CD4-positive, alpha-beta memory T cell (primary cell): ENCODE measurements around the gene CACNA2D1. TPM values are rescaled to one million over a fixed set of nuclear protein-coding genes. Genes with fewer than 3 reads are reported as not detected.
"Not testable (repeated sequence)": the region's sequence is repeated elsewhere in the genome, so short reads cannot be mapped to it uniquely, and the experiment has no call there.

ENCODE experiments used
- CTCF ChIA-PET: fragments of 350-600 bp; sonication (Branson Sonifier 250); formaldehyde crosslinking; loops from one replicate; lab custom pipeline; 2021; ENCODE audit warnings: inconsistent platforms; ENCODE audit not compliant: partially characterized antibody; lab: Charles Lee
- POLR2A ChIA-PET: fragments of 350-600 bp; sonication (Branson Sonifier 250); formaldehyde crosslinking; loops from one replicate; lab custom pipeline; 2021; ENCODE audit not compliant: partially characterized antibody; lab: Charles Lee
- DNase-seq, 5 donors: peaks; one replicate each; pipeline versions ENCODE4 v3.0.0 to v3.0.0-alpha.2; 2020 to 2022; ENCODE audit warnings: mixed read lengths in 1 of 5
- H3K27ac ChIP-seq: one replicate; pipeline ENCODE4 v1.7.0; 2013; ENCODE audit warnings: low read depth, low read length
- H3K27me3 ChIP-seq: 2 replicates; pipeline ENCODE4 v1.7.0; 2013; ENCODE audit warnings: mild to moderate bottlenecking, low read length, moderate library complexity; ENCODE audit not compliant: insufficient read depth
- H3K36me3 ChIP-seq: 2 replicates; pipeline ENCODE4 v1.7.0; 2013; ENCODE audit warnings: mild to moderate bottlenecking, low read length, moderate library complexity; ENCODE audit not compliant: insufficient read depth
- H3K4me1 ChIP-seq: 2 replicates; pipeline ENCODE4 v1.7.0; 2013; ENCODE audit warnings: mild to moderate bottlenecking, low read length, moderate library complexity; ENCODE audit not compliant: insufficient read depth
- H3K4me3 ChIP-seq, 2 donors: one replicate each; pipeline ENCODE4 v1.7.0; 2013; ENCODE audit warnings: low read length in 2 of 2, mild to moderate bottlenecking in 1 of 2
- H3K9me3 ChIP-seq, 2 donors: one replicate each; pipeline ENCODE4 v1.7.0; 2013; ENCODE audit warnings: low read length in 2 of 2, control low read depth in 1 of 2; ENCODE audit not compliant: control insufficient read depth in 1 of 2
- H3K27ac Mint-ChIP-seq, 7 donors: one replicate each; pipeline ENCODE4 v1.8.0; 2020 to 2021; ENCODE audit warnings: mixed read lengths in 7 of 7, mild to moderate bottlenecking in 6 of 7, inconsistent platforms in 3 of 7, moderate library complexity in 3 of 7
- H3K27me3 Mint-ChIP-seq, 2 donors: one replicate each; pipeline ENCODE4 v1.8.0; 2020 to 2021; ENCODE audit warnings: mixed read lengths in 2 of 2
- H3K36me3 Mint-ChIP-seq, 2 donors: one replicate each; pipeline ENCODE4 v1.8.0; 2020 to 2021; ENCODE audit warnings: mixed read lengths in 2 of 2, inconsistent platforms in 1 of 2, mild to moderate bottlenecking in 1 of 2
- H3K4me1 Mint-ChIP-seq, 4 donors: one replicate each; pipeline ENCODE4 v1.8.0; 2020 to 2021; ENCODE audit warnings: mixed read lengths in 4 of 4, mild to moderate bottlenecking in 1 of 4
- H3K4me3 Mint-ChIP-seq, 8 donors: one replicate each; pipeline ENCODE4 v1.8.0; 2020 to 2021; ENCODE audit warnings: mixed read lengths in 8 of 8, mild to moderate bottlenecking in 7 of 8, moderate library complexity in 6 of 8, inconsistent platforms in 3 of 8
- H3K9me3 Mint-ChIP-seq, 8 donors: one replicate each; pipeline ENCODE4 v1.8.0; 2020 to 2021; ENCODE audit warnings: mixed read lengths in 8 of 8, mild to moderate bottlenecking in 5 of 8, inconsistent platforms in 3 of 8, moderate library complexity in 1 of 8
- intact Hi-C: fragments of 100-400 bp; cut with micrococcal nuclease; formaldehyde crosslinking; loops from one replicate; pipeline ENCODE4 v1.15.1; 2023
- polyA plus RNA-seq, 2 donors: library from polyadenylated mRNA; unstranded; fragments of 300-500 nt; fragmentation: Illumina TruSeq; gene quantifications; one replicate each; pipeline ENCODE4 v1.2.3, GENCODE V29; 2021
- total RNA-seq, 2 experiments: library from RNA; stranded (reverse); gene quantifications; one replicate each; pipeline ENCODE4 v1.2.3, GENCODE V29; 2021

CACNA2D1 gene
- total and polyA plus RNA-seq, 4 experiments from 2014 or later: not detected

DNA sequence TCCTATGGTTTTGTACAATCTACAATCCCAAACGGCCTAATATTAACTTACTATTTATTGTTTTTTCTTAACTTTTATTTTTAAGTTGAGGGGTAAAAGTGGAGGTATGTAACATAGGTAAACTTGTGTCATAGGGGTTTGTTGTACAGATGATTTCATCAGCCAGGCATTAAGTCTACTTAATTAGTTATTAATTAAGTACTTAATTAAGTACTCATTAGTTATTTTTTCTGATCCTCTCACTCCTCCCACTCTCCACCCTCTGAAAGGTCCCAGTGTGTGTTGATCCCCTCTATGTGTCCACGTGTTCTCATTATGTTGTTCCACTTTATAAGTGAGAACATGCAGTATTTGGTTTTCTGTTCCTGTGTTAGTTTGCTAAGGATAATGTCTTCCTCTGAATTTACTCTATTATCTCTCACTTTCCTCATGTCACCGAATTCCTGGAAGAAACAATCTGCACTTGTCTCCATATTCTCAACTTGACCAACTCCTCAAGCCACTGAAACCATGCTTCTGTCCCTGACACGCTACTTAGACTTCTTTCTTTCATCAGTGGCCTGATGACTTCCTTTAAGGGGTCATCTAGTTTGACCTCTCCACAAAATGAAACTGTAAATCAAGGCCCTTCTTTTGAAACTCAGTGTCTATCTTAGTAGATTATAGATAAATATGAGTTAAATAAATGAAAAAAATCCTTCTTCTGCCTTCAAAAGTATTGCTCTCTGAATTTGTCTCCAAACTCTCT, 9.1 kb downstream of the CACNA2D1 start:
- H3K4me3 ChIP-seq: no peak overlapping the region
- Mint-ChIP-seq H3K4me1 (no peaks in the 10 kb centered on the region), H3K27me3 (no peaks in the 10 kb centered on the region), H3K4me3 (no peak overlapping the region), H3K36me3 (no peaks in the 10 kb centered on the region), H3K27ac (no peak overlapping the region), H3K9me3 (peaks cover 0 to 9% (median 6%) of the 10 kb centered on the region in 8 donors)
- no peak for DNase-seq
- no peak overlapping the region for H3K27ac ChIP-seq
- ChIA-PET CTCF (no interaction called here), POLR2A (no interaction called here)
- H3K27me3 ChIP-seq: no peaks in the 10 kb centered on the region
- H3K4me1 ChIP-seq: no peaks in the 10 kb centered on the region
- H3K36me3 ChIP-seq: no peaks in the 10 kb centered on the region
- intact Hi-C loops: no loop called here
- H3K9me3 ChIP-seq: no peaks in the 10 kb centered on the region

DNA sequence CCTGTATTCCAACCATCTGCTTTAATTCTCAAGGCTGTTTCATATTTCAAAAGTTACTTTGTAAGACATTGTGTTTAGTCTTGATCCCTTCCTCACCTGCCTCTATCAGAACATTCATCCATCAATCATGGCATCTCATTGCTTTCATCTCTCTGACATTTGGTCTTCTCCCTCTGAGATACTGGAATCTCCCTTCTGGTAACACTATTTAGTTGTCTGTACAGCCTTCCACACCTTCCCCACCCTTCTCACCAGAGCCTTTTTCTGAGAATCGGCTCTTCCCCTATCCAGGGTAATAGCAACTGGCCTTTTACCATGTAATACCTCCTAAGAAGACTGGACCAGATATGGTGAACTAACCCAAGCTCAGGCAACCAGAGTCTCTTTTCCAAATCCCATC, 10.1 kb downstream of the CACNA2D1 start:
- no peaks in the 10 kb centered on the region for H3K27me3 Mint-ChIP-seq
- H3K9me3 ChIP-seq: no peaks in the 10 kb centered on the region
- intact Hi-C loops: no loop called here

DNA sequence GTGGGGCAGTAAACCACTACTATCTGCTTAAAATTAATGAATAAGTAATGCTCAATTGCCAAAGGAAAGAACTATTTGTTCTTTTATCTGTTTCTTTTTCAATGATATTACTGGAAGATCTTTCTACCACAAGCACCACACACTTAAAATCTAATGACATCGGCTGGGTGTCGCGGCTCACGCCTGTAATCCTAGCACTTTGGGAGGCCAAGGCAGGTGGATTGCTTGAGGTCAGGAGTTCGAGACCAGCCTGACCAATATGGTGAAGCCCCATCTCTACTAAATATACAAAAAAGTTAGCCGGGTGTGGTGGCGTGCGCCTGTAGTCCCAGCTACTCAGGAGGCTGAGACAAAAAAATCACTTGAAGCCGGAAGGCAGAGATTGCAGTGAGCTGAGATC, 10.8 kb downstream of the CACNA2D1 start:
- H3K36me3 ChIP-seq, H3K4me1 Mint-ChIP-seq, POLR2A ChIA-PET, H3K27ac Mint-ChIP-seq, H3K27ac ChIP-seq, CTCF ChIA-PET, H3K4me3 ChIP-seq, intact Hi-C loops, H3K9me3 ChIP-seq, H3K4me3 Mint-ChIP-seq, H3K27me3 Mint-ChIP-seq, H3K4me1 ChIP-seq, H3K36me3 Mint-ChIP-seq, DNase-seq, H3K27me3 ChIP-seq: not testable (repeated sequence)
- peaks cover 0 to 12% (median 6%) of the 10 kb centered on the region in 8 donors for H3K9me3 Mint-ChIP-seq

More for the DNA sequence above, 10.1 kb downstream of the CACNA2D1 start:
- H3K9me3 Mint-ChIP-seq: peaks cover 0 to 9% (median 6%) of the 10 kb centered on the region in 8 donors
- Histone ChIP-seq H3K4me1 (no peaks in the 10 kb centered on the region), H3K36me3 (no peaks in the 10 kb centered on the region), H3K27ac (no peak overlapping the region), H3K27me3 (no peaks in the 10 kb centered on the region), H3K4me3 (no peak overlapping the region)
- no peak overlapping the region for H3K4me3 Mint-ChIP-seq
- POLR2A ChIA-PET: no interaction called here
- no peak overlapping the region for H3K27ac Mint-ChIP-seq
- DNase-seq: no peak
- H3K4me1 Mint-ChIP-seq: no peaks in the 10 kb centered on the region
- no peaks in the 10 kb centered on the region for H3K36me3 Mint-ChIP-seq
- CTCF ChIA-PET: no interaction called here

DNA sequence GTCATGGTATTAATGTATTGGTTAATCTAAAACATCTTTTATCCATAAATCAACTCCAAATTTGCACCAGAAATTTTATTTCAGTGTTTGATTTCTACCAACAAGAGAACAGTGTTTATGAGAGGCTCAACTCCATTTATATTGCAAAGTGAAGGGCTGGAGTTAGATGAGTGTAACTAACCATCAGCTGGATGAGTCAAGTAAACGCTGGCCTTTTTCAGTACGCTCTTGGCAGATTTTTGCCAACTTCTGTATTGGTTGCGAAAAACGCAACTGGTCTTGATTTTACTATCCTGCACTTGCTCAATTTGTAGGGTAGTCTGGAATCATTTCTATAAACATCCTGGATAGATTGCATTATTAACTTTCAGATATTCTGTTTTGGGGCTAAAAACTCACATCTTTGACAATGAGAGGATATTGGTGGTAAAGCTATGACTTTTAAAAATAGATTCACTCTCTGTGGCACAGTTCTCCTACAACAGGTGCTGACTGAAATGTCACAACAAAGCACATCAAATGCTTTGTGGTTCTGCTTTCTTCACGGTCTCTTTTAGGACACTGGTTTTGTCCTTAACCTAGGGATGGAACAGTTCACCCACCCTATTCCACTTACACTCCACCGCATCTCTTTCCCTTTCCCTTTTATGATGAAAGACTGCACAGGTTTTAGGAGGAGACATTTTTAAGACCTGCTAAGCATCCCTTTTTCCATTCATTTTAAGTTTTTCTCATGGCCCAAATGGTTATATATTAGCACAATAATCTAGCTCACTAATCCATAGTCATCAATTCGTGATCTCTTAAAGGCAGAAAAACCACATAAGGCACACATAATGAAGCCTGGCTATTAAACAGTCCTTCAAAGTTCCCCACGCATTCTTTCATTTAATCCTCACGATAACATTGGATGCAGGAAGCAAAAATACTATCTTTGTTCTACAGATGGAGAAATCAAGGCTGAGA, 12.8 kb downstream of the CACNA2D1 start:
- Mint-ChIP-seq H3K36me3 (peaks cover 0 to 2% of the 10 kb centered on the region in 2 donors), H3K27ac (no peak overlapping the region), H3K9me3 (peaks cover 0 to 13% (median 6%) of the 10 kb centered on the region in 8 donors), H3K27me3 (no peaks in the 10 kb centered on the region), H3K4me1 (no peaks in the 10 kb centered on the region), H3K4me3 (no peak overlapping the region)
- Histone ChIP-seq H3K27me3 (no peaks in the 10 kb centered on the region), H3K36me3 (no peaks in the 10 kb centered on the region), H3K4me3 (no peak overlapping the region), H3K4me1 (no peaks in the 10 kb centered on the region), H3K27ac (no peak overlapping the region), H3K9me3 (no peaks in the 10 kb centered on the region)
- ChIA-PET POLR2A (no interaction called here), CTCF (no interaction called here)
- intact Hi-C loops: no loop called here
- no peak for DNase-seq

- POLR2A ChIA-PET: no interaction called here
- no peaks in the 10 kb centered on the region for H3K4me1 ChIP-seq
- no peak overlapping the region for H3K4me3 ChIP-seq
- H3K4me3 Mint-ChIP-seq: no peak overlapping the region
- no peaks in the 10 kb centered on the region for H3K27me3 ChIP-seq
- H3K27ac Mint-ChIP-seq: no peak overlapping the region
- H3K9me3 ChIP-seq: no peaks in the 10 kb centered on the region
- DNase-seq: no peak
- peaks cover 0 to 2% of the 10 kb centered on the region in 2 donors for H3K36me3 Mint-ChIP-seq
- intact Hi-C loops: no loop called here
- H3K4me1 Mint-ChIP-seq: no peaks in the 10 kb centered on the region
- no peaks in the 10 kb centered on the region for H3K27me3 Mint-ChIP-seq
- no peaks in the 10 kb centered on the region for H3K36me3 ChIP-seq
- H3K9me3 Mint-ChIP-seq: peaks cover 0 to 17% (median 6%) of the 10 kb centered on the region in 8 donors
- CTCF ChIA-PET: no interaction called here
- no peak overlapping the region for H3K27ac ChIP-seq
Measured at GRCh38 chr7:82429408-82429807, 14.2 kb downstream of the CACNA2D1 start.

DNA sequence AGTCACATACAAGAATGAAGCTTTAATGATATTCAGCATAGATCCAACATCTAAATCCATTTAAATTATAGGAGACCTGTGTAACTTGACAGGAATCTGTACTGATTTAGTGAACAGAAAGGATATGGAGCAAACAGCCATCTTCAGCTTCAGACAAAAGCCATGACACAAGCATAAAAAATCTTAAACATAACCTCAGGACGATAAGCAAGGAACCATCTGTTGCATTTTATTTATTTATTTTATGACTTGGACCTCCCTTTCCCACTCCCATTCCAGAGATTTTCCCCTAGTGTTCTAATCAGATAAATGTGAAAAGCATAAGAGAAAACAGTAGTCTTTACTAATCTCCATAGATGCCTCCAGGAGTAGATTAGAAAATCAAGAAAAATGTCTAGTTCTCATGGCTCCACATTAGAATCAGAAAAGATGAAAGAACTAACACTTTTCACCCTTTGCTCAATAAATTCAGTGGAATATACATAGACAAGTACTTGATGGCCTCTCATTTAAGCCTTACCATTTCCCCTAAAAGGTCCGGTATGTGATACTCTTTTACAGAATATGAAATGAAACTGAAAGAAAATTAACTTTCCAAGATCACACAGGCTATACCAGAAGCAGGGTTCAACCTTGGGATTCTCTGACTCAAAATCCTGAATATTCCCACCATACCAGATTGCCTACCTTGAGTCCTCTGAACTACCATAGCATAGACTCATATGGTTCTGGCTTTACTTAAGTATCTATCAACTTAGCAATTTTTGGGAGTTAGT, 15.2 kb downstream of the CACNA2D1 start:
- ChIA-PET POLR2A (no interaction called here), CTCF (no interaction called here)
- Mint-ChIP-seq H3K4me1 (no peaks in the 10 kb centered on the region), H3K9me3 (peaks cover 0 to 17% (median 6%) of the 10 kb centered on the region in 8 donors), H3K36me3 (peaks cover 0 to 2% of the 10 kb centered on the region in 2 donors), H3K27ac (no peak overlapping the region), H3K27me3 (no peaks in the 10 kb centered on the region), H3K4me3 (no peak overlapping the region)
- Histone ChIP-seq H3K9me3 (no peaks in the 10 kb centered on the region), H3K36me3 (no peaks in the 10 kb centered on the region), H3K27ac (no peak overlapping the region), H3K4me3 (no peak overlapping the region), H3K4me1 (no peaks in the 10 kb centered on the region), H3K27me3 (no peaks in the 10 kb centered on the region)
- DNase-seq: no peak
- intact Hi-C loops: no loop called here

DNA sequence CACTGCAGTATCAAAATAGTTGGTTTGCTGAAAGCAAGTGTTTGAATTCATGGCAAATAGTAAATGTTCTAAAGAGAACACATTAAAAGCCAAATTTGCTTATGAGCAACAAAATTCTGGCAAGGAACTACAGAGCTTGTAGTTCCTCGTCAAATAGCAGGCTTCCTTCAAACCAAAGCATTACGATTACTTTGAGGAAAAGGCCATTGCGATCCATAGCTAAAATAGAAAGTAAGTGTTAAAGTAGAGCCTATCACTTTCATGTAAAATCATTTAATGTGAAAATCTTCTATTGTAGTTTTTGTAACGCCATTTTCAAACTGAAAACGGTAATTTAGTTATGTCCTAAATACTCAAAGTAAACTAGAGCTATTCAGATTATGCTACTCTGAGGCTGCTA, 20.1 kb downstream of the CACNA2D1 start:
- no peak overlapping the region for H3K27ac Mint-ChIP-seq
- ChIA-PET CTCF (no interaction called here), POLR2A (no interaction called here)
- Histone ChIP-seq H3K9me3 (no peaks in the 10 kb centered on the region), H3K27ac (no peak overlapping the region), H3K4me3 (no peak overlapping the region), H3K4me1 (no peaks in the 10 kb centered on the region), H3K27me3 (no peaks in the 10 kb centered on the region), H3K36me3 (no peaks in the 10 kb centered on the region)
- peaks cover 0 to 2% of the 10 kb centered on the region in 2 donors for H3K36me3 Mint-ChIP-seq
- no peaks in the 10 kb centered on the region for H3K27me3 Mint-ChIP-seq
- intact Hi-C loops: no loop called here
- DNase-seq: no peak
- no peaks in the 10 kb centered on the region for H3K4me1 Mint-ChIP-seq
- H3K4me3 Mint-ChIP-seq: no peak overlapping the region
- peaks cover 0 to 11% (median 2%) of the 10 kb centered on the region in 8 donors for H3K9me3 Mint-ChIP-seq
